Measurements from ENCODE around the gene PLD6.
"Not testable (repeated sequence)": the region's sequence is repeated elsewhere in the genome, so short reads cannot be mapped to it uniquely, and the experiment has no call there.

The PLD6 gene

DNA sequence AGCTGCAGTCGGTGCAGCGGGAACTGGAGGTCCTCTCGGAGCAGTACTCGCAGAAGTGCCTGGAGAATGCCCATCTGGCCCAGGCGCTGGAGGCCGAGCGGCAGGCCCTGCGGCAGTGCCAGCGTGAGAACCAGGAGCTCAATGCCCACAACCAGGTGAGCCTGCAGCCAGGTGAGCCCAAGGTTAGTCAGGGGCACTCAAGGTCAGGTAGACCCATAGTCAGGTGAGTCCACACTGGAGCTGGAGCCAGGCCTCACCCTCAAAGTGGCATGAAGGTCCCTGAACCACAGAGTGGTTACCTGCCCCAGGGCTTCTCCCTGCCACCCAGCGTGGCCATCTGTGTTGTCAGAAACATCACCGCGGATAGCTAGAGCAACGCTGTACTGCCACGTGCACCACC, 32.2 kb downstream of the PLD6 start:
- ATAC-seq = no peak

- ATAC-seq = no peak
Observed at GRCh38 chr17:17172990-17173389, 33.1 kb downstream of the PLD6 start.

DNA sequence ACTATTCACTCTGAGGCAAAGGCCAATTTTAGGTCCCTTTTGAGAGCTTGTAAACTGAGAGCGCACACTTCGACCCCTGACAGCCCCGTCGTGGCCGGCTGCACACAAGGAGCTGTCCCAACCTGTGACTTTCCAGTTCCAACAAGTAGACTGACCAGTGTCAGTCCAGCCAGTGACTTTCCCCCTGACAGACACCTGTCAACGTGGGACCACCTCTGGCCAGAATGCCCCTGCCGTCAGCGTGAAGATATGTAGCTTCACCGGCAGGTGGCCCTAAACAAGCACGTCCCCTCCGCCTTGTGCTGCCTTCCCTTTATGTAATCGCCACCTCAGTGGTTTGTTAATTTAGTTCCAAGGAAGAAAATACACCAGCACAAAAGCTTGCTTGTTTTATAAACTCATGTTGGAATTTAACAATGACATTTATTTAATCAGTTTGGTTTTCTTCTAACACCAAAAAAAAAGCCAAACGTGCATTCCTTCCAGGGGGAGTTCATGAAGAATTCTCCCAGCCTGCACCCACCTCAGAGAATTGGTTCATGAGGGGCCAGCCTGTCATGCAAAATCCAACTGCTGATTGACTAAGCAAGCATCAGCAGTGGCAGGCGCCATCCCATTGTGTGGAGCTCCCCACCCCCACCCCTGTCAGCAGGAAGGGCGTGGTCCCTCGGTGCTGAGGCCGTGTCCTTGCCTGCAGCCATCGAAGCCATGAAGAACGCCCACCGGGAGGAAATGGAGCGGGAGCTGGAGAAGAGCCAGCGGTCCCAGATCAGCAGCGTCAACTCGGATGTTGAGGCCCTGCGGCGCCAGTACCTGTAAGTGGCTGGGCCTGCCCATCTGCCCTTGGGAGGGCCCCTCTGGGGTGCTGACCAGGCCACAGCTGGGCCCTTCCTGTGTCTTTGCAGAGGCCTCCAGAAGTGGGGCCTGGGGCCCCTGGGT, 33.9 kb downstream of the PLD6 start:
- ATAC-seq = no peak

- no peak for ATAC-seq
Observed at GRCh38 chr17:17171186-17171585, 34.9 kb downstream of the PLD6 start.

DNA sequence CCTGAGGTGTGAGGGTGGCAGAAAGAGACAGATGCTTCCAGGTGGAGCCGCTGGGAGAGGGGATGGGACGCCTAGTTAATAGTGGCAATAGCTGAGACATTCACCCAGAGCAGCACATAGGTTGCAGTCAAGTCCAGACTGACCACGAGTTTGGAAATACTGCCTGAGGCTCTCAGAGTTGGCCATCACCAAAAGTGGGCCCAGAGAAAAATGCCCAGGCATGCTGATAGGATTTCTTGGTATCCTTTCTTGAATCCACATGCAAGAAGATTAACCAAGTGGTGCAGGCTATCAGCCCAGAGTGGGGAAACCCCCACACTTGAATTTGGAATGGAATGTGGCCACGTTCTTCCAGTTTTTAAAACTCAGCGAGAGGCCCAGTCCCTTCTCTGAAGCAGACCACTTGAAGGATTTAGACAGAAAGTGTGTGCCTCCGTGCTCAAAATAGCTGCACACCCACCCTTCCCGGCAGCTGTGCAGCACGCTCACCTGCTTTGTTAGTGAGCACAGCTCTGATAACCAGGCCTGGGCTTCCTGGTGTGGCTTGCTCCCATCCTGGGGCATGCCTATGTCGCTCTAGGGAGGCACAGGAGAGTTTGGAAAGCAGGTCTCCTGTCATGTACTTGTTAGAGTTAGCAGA, 35.7 kb downstream of the PLD6 start:
- ATAC-seq = no peak

GRCh38 chr17:17169396-17169795, 36.7 kb downstream of the PLD6 start:
- no peak for ATAC-seq

- no peak for ATAC-seq
Observed at GRCh38 chr17:17168401-17168800, 37.7 kb downstream of the PLD6 start.

GRCh38 chr17:17167986-17168385, 38.1 kb downstream of the PLD6 start:
- ATAC-seq = no peak

DNA sequence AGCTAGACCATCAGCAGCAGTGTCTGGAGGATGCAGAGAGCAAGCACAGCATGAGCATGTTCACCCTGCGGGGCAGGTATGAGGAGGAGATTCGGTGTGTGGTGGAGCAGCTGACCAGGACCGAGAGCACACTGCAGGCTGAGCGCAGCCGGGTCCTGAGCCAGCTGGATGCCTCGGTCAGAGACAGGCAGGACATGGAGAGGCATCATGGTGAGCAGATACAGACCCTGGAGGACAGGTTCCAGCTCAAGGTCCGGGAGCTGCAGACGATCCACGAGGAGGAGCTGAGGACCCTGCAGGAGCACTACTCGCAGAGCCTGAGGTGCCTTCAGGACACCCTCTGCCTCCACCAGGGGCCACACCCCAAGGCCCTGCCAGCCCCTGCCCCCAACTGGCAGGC, 38.8 kb downstream of the PLD6 start:
- no peak for ATAC-seq

DNA sequence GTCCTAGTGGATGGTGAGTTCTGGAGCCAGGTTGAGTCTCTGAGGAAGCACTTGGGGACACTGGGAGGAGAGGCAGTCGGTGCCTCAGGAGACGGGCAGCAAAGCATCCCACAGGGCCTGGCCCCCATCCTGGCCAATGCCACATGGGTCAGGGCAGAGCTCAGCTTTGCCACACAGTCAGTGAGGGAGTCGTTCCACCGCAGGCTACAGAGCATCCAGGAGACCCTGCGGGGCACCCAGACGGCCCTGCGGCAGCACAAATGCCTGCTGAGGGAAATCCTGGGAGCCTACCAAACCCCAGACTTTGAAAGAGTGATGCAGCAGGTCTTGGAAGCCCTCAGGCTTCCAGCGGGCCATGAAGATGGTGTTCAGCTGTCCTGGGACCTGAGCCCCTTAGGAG, 39.7 kb downstream of the PLD6 start:
- ATAC-seq = no peak

DNA sequence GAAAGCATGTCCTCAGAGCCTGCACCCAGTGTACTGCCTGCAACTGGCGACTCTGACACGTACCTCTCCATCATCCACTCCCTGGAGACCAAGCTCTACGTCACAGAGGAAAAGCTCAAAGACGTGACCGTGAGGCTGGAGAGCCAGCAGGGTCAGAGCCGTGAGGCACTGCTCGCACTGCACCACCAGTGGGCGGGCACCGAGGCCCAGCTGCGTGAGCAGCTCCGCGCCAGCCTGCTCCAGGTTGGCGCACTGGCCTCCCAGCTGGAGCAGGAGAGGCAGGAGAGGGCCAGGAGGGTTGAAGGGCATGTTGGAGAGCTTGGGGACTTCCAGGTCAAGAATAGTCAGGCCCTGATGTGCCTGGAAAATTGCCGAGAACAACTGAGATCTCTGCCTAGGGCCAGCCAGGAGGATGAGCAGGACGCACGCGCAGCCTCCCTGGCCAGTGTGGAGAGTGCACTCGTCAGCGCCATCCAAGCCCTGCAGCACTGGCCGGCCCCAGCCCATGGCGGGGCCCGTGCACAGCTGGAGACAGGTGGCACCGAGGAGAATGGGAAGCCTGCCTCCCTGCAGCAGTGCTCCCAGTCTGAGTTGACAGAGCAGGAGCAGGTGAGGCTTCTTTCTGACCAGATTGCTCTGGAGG, 40.3 kb downstream of the PLD6 start:
- no peak for ATAC-seq

GRCh38 chr17:17164676-17165075, 41.5 kb downstream of the PLD6 start:
- ATAC-seq = no peak

GRCh38 chr17:17164156-17164555, 42.0 kb downstream of the PLD6 start:
- no peak for ATAC-seq

GRCh38 chr17:17161759-17162158, 44.4 kb downstream of the PLD6 start:
- no peak for ATAC-seq

GRCh38 chr17:17161121-17161520, 45.0 kb downstream of the PLD6 start:
- ATAC-seq = no peak

DNA sequence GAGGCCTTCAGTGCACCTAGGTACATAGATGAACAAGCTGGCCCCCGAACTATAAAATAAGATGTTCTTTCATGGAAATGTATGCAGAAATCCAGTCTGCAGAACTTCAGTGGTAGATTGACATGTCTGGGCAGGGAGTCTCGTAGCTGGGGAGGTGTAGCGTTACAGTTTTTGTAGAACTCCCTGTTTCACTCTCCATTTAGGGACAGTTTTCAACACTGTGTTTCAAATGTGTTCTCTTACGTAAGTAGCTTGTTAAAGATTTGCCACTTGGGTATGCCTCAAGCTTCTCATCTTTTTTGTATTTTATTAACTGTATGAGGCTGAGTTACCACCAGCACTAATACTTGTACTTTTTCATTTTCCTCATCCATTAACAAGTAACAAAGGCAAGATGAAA, 46.6 kb downstream of the PLD6 start:
- ATAC-seq = no peak

DNA sequence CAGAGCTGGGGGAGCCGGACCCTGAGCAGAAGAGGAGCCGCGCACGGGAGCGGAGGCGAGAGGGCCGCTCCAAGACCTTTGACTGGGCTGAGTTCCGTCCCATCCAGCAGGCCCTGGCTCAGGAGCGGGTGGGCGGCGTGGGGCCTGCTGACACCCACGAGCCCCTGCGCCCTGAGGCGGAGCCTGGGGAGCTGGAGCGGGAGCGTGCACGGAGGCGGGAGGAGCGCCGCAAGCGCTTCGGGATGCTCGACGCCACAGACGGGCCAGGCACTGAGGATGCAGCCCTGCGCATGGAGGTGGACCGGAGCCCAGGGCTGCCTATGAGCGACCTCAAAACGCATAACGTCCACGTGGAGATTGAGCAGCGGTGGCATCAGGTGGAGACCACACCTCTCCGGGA, 47.6 kb downstream of the PLD6 start:
- not testable (repeated sequence) for ATAC-seq

GRCh38 chr17:17157041-17157440, 49.1 kb downstream of the PLD6 start:
- ATAC-seq = no peak

- no peak for ATAC-seq
Observed at GRCh38 chr17:17156511-17156910, 49.6 kb downstream of the PLD6 start.

DNA sequence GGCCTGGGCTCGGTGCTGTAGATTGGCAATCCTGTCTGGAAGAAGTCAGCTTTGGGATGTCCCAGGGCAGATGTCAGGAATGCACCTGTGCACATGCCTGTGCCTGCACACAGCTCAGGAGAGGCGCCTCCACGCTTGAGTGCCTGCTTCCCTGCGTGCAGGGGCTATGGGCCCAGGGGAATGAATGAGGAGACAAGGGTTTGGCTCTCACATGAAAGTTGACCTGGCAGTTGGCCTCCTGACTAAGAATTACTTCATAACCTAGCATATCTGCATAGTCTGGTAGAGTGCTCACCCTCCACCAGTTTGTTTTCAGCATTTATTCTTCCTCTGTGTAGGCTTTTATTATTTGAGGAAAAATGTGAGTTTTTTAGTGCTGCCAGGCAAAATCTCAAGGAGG, 50.0 kb downstream of the PLD6 start:
- no peak for ATAC-seq

DNA sequence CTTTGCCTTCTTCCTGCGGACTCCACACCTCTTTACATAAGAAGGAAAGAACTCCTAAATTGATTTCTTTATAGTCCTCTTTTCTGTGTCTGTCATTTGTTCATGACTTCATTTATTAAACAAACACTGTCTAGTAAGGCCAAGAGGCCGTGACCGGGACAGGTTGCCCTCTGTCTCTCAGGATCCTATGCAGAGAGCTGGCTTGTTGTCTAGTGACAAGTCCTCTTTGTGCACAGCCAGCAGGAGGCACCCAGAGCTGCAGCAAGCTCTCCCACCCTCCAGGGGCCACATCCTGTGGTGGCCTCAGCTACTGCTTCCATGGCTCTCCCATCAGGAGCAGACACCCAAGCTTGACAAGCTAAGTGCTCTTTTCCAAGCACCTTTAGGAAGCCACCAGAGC, 50.6 kb downstream of the PLD6 start:
- no peak for ATAC-seq

DNA sequence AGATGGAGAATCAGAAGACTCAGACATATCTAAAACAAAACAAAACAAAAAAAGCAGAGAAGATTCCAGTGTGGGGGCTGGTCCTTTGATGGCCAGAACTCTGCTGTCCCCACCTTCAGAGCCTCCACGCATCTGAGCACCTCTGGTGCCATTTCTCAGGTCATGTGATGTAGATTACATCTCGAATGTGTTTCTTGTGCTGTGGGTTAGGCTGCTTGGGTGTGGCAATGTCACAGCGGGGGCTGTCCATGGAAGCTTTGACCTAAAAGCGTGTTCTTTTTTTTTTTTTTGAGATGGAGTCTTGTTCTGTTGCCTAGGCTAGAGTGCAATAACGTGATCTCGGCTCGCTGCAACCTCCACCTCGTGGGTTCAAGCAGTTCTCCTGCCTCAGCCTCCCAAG, 51.2 kb downstream of the PLD6 start:
- ATAC-seq = no peak

- no peak for ATAC-seq
Observed at GRCh38 chr17:17154556-17154955, 51.6 kb downstream of the PLD6 start.

DNA sequence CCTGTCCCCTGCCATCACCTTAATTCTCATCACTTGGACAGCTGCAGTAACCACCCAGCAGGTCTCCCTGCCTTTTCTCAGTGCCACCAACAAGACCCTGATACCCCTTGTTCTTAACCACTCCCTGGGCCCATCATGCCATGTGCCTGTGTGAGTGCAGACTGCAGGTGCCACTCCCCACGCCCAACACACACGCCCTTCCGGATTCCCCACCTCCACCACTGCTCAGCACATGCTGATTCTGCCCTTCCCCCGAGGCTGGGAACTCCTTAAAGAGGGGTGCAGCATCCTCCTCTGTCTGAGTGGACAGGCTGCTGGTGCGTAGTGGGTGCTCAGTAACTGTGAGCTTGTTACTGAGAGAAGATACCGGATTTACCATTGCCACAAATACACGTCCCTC, 52.4 kb downstream of the PLD6 start:
- no peak for ATAC-seq
